GM21723 (cell line): ENCODE measurements around the gene IL22RA2.

Experiments
- ATAC-seq: cut with Tn5 transposase; IDR thresholded peaks from one replicate; pipeline ENCODE4 v1.9.1; 2021; ENCODE audit warnings: mild to moderate bottlenecking, moderate library complexity; ENCODE audit not compliant: unreplicated experiment

The IL22RA2 gene

GRCh38 chr6:137197684-137198645 is 24.5 kb upstream of the IL22RA2 start:
- ATAC-seq = no peak

GRCh38 chr6:137193256-137194070 is 20.0 kb upstream of the IL22RA2 start:
- ATAC-seq = no peak

- ATAC-seq = no peak
Measured at GRCh38 chr6:137192821-137193220, 19.4 kb upstream of the IL22RA2 start.

- ATAC-seq = no peak
Measured at GRCh38 chr6:137191670-137192069, 18.2 kb upstream of the IL22RA2 start.

- no peak for ATAC-seq
Measured at GRCh38 chr6:137191236-137191635, 17.8 kb upstream of the IL22RA2 start.

GRCh38 chr6:137190583-137191094 is 17.2 kb upstream of the IL22RA2 start:
- no peak for ATAC-seq

GRCh38 chr6:137188855-137189254 is 15.4 kb upstream of the IL22RA2 start:
- no peak for ATAC-seq

GRCh38 chr6:137185290-137185689 is 11.8 kb upstream of the IL22RA2 start:
- no peak for ATAC-seq

- ATAC-seq = no peak
Measured at GRCh38 chr6:137182654-137183073, 9.2 kb upstream of the IL22RA2 start.

- no peak for ATAC-seq
Measured at GRCh38 chr6:137181891-137182653, 8.6 kb upstream of the IL22RA2 start.

- no peak for ATAC-seq
Measured at GRCh38 chr6:137177611-137178010, 4.2 kb upstream of the IL22RA2 start.

- ATAC-seq = no peak
Measured at GRCh38 chr6:137176729-137177128, 3.3 kb upstream of the IL22RA2 start.

GRCh38 chr6:137175868-137176245 is 2.4 kb upstream of the IL22RA2 start:
- ATAC-seq = no peak

- ATAC-seq = no peak
Measured at GRCh38 chr6:137175157-137175867, 1.9 kb upstream of the IL22RA2 start.

- no peak for ATAC-seq
Measured at GRCh38 chr6:137172734-137173431, 561 bp downstream of the IL22RA2 start.

GRCh38 chr6:137171824-137172733 is 1.4 kb downstream of the IL22RA2 start:
- ATAC-seq = peak; percentile 62

- no peak for ATAC-seq
Measured at GRCh38 chr6:137171053-137171374, 2.4 kb downstream of the IL22RA2 start.

- no peak for ATAC-seq
Measured at GRCh38 chr6:137170266-137171052, 3.0 kb downstream of the IL22RA2 start.
